EH (cell line): ENCODE measurements around the gene KIF25.
"Not testable (repeated sequence)": the region's sequence is repeated elsewhere in the genome, so short reads cannot be mapped to it uniquely, and the experiment has no call there.

Experiments
- DNase-seq: peaks from one replicate; pipeline ENCODE4 v3.0.0-alpha.2; 2015; ENCODE audit warnings: low read depth

Gene KIF25

GRCh38 chr6:167974640-167975344 lies 22.7 kb upstream of the KIF25 start:
- peak; percentile 21 for DNase-seq

GRCh38 chr6:167975458-167975857 lies 22.0 kb upstream of the KIF25 start:
- no peak for DNase-seq

GRCh38 chr6:167976116-167976657 lies 21.3 kb upstream of the KIF25 start:
- DNase-seq: not testable (repeated sequence)

- no peak for DNase-seq
Observed at GRCh38 chr6:167976708-167977107, 20.8 kb upstream of the KIF25 start.

GRCh38 chr6:167977717-167978467 lies 19.6 kb upstream of the KIF25 start:
- DNase-seq: no peak

GRCh38 chr6:167978607-167979006 lies 18.9 kb upstream of the KIF25 start:
- DNase-seq: no peak

- DNase-seq: no peak
Observed at GRCh38 chr6:167979436-167980139, 17.9 kb upstream of the KIF25 start.

- no peak for DNase-seq
Observed at GRCh38 chr6:167980911-167981580, 16.4 kb upstream of the KIF25 start.

GRCh38 chr6:167981916-167982462 lies 15.5 kb upstream of the KIF25 start:
- DNase-seq: no peak

GRCh38 chr6:167984144-167984719 lies 13.2 kb upstream of the KIF25 start:
- DNase-seq: no peak

GRCh38 chr6:167984876-167985604 lies 12.4 kb upstream of the KIF25 start:
- no peak for DNase-seq

GRCh38 chr6:167985911-167986595 lies 11.4 kb upstream of the KIF25 start:
- no peak for DNase-seq

- no peak for DNase-seq
Observed at GRCh38 chr6:167987396-167988153, 9.9 kb upstream of the KIF25 start.

- peak; percentile 17 for DNase-seq
Observed at GRCh38 chr6:167988154-167988495, 9.3 kb upstream of the KIF25 start.

GRCh38 chr6:167988945-167989841 lies 8.3 kb upstream of the KIF25 start:
- no peak for DNase-seq

GRCh38 chr6:167990016-167990945 lies 7.2 kb upstream of the KIF25 start:
- DNase-seq: no peak

- no peak for DNase-seq
Observed at GRCh38 chr6:167993169-167993568, 4.3 kb upstream of the KIF25 start.
